GM19467 (cell line): ENCODE measurements around the gene NPAS3.

Source experiments
- ATAC-seq: cut with Tn5 transposase; IDR thresholded peaks from one replicate; pipeline ENCODE4 v1.9.1; 2021; ENCODE audit warnings: mild to moderate bottlenecking, moderate library complexity; ENCODE audit not compliant: unreplicated experiment

The NPAS3 gene

DNA sequence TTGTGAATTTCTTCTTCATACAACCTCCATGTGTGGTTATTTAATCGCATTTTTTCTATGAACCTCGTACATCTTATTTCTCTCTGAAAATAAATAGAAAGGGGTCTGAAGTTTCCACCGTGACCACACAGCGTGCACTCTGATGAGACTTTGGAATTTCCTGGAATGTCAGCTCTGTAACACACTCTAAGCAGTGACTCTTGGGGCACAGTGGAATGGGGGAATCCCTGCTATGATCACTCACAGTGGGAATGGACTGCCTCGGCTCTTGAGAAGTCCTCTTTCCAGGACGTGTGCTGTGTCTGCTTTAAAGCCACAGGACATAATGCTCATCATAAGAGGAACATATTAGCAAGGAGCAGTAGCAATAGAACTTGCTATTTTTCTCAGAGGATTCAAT lies 596.0 kb downstream of the NPAS3 start:
- no peak for ATAC-seq

DNA sequence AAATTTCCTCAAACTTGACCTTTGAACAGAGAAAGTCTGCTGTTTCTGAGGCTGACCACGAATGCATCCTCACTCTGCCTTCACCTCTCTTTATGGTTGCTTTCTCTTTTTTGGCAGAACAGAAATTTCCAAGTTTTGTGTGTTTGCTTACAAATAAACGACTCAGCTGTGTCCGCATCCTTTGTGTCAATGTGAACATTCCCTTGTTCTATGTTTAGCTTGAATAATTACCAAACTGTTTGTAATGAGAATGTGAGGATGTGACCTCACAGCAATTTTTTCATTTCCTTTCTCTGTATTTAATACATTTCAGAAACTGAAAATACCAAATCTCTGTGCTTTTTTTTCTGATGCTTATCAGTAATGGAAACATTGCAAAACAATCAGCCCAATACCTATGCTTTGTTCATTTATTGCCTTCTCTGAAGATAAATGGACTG lies 601.3 kb downstream of the NPAS3 start:
- ATAC-seq: no peak

DNA sequence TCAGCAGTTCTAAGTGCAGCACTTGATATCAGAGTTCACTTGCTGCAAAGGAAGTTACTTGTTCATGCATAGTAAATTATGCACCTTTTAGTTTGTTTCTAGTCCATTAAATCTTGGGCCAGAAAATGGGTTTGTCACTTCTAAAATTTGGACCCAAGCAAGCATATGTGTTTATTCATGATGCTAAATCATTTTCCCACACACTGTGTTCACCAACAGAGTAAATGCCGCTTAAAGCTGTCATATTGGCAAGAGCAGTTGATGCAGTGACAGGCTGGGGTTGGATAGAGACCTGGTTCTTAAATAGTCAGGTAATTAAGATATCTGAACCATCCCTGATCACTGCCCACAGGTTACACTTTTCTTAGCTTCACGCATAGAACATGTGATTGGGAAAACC lies 602.5 kb downstream of the NPAS3 start:
- ATAC-seq: no peak

DNA sequence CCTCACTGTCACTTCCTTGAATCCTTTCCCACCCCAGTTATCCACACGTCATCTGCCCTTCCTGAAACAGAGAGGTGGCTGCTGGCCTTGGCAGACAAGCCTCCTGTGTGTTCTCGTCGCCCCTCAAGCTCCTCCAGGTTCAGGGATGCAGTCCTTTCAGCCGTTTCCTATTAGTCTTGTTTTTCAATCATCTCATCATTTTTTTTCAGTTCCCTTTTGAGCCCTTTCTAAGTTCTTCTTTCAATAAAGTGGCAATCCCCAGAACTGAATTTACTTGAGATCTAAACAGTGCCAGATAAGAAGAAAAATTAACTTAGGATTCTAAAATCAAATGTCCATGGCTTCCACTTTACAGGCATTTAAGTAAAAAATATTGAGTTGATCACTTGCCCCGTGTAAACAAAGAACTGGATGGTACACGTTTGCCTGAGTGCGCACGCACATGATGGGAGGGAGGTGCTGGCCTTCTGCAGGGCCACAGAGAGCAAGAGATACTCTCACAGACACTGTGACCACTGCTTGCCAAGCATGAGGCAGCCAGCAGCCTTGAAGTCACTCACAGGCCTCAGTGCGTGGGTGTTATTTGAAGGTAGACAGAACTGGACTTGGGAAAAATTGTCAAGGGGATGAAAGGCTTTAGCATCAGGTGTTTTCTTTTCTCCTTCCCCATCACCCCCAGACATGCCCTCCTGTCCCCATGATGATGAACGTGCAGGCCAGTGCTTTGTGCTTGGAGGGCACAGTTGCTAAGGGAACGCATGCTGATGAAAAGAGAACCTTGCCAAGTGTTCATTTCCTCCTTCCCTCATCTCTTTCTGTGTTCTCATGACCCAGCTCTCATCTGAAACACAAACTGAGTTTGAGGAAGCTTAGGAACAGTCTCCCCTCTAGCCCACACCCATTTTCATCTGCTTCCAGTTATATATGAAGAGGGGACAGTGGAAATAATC lies 603.9 kb downstream of the NPAS3 start:
- ATAC-seq: no peak

DNA sequence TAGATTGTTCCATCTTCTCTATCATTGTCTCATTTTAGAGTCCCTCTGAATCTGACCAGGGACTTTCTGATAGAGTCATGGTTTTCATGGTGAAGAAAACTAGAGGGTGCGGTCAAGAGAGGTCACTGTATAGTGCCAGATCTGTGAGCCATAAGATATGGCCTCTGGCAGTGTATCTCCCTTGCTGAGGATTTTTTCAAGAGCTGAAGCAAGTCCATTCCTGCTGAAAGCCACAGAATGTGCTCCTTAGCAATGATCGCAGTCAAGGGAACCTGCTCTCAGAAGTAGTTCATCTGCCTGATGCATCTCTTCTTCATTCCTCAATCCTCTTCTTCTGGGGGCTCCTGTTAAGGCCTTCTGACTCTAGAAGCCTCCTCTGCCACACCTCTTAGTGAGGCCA lies 607.0 kb downstream of the NPAS3 start:
- no peak for ATAC-seq

DNA sequence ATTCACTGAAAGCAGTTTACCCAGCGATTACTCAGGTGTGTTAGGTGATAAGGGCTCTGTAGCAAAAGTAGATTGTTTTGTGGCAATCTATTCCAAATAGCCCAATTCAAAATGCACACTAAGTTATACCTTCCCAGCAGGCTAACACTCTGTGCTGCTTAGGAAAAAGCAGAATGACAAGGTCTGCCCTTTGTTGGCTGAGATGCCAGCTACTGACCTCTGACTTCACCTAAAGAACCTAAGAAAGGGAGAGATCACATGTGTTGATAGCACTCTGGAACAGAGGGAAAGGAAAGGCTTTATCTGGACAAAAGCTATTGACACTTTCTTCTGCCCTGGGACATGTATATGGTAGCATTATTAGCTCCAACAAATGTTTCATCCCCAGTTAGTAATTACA lies 609.9 kb downstream of the NPAS3 start:
- no peak for ATAC-seq

DNA sequence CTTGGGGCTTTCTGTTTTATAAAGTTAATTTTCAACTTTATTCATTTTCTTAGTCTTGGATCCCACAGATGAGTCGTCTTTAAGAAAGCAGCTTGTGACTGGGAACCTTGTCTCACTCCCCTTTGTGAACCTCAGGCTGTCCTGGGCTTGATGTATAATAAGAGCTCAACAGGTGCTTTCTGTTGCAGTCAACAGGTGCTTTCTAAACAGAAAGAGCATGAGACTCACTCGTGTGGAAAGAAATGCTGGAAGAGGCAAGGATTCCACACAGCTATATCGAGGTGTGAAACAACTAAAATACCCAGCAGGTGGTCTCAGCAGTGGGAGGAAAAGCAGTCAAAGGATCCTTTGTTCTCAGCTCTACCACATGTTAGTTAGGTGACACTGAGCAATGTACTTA lies 613.3 kb downstream of the NPAS3 start:
- ATAC-seq: no peak

DNA sequence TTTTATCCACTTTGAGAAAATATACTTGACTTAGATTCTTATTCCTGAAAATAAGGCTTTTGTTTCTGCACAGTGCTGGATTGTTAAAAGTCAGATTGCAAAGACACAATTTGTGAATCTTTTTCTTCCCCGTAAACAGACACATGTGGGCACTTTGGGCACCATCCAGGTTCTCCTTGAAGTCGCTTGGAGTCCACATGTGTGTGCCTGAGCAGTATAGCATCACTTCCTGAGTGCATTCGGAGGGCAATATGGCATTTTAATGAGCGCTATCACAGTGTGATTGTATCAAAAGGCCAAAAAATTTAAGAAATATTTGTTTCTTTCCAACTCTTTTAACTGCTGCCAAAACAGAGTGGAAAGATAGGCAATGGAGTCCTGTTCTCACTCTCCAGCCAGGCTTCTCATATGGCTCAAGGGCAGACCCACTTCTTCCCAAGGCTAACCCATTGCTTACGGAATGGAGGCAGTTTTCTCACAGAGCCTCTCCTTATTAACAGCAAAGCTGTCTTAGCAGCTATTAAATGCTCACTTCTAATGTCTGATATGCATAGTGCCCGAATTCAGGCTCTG lies 615.1 kb downstream of the NPAS3 start:
- no peak for ATAC-seq

DNA sequence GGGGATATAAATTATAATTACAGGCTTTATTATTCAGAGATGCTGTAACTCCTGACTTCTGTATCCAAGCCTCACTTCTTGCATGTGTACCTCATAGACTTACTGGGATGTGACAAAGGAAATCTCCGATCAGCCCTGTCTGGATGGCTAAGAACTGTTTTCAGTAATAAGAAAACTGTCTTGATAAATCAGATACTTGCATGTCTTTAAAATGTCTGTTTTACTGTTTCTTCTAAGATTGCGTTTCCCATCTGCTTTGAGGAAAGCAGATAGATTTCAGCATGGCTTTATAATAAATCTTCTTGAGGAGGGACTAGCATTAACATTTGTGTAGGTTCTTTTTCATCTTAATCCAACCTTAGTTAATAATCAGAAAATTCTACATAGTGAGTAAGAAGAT lies 616.3 kb downstream of the NPAS3 start:
- ATAC-seq: no peak

DNA sequence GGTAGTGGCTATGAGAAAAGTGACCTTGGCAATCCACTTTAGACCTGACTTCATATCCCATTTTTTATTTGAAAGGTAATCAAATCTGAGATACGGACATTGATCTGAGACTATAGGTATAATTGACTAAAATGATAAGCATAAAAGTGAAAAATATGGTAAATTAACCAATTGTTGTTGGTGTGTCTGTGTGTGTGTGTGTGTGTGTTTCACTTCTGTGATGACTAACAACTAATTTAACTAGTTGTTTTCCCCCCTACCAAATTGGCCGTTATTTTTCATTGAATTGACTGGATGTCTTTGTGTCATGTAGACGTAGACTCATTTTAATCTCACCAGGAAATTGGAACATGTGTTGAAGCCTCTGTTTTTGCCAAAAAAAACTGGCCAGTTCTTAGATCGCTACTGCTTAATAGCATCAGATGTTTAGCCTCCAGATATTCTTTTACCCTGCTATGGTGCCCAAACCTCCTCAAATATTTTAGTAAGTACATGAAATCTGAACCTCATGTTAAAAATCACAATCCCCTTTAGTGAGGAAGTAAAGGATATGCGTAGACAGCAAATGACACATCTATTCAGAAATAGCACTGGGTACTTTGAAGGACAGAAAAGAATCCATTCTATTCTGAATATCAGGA lies 617.2 kb downstream of the NPAS3 start:
- ATAC-seq: no peak

DNA sequence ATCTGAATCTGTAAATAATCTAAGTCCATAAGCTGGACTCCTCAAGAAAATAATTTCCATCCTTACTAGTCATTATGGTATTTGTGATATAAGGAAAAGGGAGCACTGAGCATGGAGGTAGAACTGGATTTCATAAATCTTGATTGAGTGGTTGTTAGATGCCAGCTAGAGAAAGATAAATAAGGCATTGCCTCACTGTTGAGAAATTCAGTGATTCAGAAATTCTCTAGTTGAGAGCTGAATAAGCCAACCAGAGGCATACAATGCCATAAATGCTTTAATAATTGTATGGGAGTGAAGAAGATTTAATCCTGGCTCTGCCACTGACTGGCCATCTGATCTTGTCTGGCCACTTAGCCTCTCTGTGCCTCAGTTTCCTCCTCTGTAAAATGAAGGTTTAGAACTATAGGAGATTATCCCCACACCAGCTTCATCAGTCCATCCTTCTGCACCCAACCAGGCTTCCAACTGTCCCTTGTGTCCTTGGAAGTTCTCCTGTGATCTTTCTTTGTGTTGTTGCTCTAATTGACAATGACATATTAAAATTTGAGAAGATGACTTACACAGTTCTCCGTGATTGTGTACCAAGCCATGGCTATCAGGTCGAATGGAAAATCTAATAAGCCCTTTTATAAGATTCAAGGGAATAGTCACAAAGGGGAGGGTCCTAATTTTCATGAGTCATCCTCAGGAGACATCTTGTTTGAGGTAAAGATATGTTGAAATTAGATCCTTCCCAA lies 617.9 kb downstream of the NPAS3 start:
- no peak for ATAC-seq

DNA sequence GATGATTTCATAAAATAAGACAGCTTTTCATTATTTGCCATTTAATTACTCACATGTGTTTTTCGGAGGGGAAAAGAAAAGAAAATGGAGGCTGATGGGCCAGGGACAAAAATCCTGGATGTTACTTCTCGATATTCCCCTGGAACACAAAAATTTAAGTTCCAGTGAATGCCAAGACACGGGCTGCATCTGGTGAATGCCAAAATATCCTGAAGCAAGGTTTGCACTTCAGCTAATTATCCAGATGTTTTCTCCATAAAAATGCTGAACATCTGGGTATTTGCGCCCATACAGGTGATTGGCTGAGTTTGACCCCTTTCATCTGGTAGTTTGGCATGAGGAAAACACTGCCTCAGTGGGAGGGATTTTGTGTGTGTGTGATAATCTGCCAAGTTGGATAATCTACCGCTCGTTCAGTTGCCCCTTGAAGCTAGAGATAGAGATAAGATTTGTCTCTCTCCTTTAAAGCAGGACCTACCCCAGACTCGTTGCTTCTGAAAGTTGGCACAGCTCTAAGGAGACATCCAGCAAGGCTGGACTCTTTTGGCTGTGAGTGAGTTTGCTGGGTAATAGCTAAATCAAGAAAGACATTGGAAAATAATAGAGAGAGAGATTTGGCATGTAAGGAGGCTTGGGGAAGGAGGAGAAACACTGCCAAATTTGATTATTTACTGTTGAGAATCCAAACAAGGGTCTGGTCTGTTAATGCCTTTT lies 622.2 kb downstream of the NPAS3 start:
- no peak for ATAC-seq

DNA sequence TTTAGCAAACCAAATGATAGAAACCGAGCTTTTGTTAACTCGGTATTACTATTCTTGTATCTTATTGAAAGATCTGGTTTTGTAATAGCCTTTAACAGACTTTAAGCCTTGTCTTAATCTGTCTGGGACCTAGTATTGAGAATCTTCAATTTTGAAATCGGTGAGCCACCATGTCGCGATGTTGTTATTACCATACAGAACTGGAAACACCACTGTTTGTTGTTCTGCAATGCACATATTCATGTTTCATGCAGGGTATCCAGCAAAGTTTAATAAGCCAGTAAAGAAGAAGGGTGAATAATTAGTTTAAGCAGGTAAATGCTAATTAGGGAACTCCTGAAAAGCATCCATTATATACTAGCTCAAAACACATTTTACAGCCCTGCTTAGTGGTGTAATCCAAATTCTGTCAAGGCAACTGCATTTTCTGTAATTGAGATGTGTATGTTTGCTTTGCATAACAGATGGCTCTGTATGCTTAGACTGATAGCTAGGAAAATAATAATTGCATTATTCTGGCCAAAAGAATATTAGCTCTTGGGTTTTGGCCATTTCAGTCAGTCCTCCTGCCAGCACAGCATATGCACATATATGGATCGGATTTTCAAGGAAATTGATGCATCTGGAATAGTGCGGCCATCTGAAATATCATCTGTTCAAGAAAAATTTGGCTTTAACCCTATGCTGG lies 623.0 kb downstream of the NPAS3 start:
- ATAC-seq: no peak

DNA sequence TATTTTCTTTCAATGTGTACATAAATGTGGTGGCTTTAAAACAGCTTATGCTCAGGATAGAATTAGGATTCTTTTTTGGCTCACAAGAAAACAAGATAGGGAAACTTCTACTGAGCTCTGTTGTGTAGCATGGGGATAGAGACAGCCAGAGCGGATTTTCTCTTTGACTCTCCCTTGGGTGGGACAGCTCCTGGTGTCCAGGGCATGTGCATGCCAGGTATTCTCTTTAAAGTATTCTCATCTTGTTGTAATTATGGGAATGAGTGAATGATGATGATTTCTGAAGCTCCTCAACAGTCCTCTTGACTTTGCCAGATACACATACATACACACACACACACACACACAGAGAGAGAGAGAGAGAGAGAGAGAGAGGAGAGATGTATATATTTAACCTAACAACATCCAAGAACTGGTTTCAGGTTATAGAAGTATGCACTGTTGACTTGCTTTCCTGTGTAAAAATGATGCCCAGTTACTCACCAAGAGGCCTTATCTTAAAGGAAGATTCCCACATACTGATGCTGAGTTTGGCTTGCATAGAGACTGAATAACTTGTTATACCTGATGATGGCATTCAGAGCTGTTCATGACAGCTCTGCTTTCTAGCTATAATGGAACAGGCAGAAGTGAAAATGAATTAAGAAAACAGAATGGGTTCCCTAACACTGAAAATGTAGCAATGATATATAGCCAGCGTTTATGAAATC lies 624.7 kb downstream of the NPAS3 start:
- ATAC-seq: no peak

DNA sequence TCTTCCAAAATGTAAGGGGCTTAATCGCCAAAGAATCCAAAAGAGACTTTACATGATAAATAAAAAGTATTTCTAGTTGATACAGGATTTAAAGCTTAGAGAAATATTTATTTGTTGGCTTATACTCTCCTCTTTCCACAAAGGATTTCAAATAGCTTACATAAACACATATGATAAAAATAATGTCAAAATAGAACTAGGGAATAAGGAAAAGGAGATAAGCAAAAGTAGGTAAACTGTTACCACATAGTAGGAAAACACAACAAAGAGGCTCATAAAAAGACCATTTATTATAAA lies 625.2 kb downstream of the NPAS3 start:
- no peak for ATAC-seq

DNA sequence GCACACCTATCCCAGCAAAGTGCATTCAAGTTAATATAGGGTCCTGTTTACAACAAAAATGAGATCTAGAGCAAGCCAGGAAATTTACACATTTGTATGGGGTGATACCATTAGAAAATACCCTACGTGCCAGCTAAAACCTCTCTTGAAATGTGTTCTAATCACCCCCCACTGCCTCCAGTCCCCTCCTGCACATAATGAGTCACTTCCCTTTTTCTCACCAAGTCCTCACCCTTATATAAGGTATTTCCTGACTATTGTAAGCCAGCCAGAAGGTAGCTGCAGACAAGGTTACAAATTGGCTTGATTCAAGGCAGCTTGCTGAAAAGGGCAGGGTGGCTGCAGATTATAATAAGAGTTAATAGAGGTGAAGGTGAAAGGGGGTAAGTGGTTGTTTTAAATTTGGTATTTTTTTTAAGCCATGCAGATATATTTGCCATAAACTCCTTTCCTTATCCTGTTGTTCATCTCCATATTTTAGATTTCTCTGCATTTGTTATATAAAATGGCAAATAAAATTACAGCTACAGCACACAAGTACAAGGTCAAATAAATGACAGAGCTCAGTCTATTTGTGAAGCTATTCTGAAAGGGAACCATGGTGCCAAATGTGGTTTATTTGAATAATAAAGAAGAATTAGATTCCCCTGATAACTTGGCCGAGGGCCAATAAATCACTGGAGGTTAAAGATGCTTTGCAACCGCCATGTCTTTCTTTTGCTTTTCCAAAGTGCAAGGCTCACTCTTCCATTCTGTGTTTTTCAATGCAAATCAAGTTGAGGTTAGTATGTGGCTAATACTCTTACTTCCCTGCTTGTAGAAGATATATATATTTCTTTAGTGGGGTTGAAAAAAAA lies 626.3 kb downstream of the NPAS3 start:
- peak; percentile 60 for ATAC-seq

DNA sequence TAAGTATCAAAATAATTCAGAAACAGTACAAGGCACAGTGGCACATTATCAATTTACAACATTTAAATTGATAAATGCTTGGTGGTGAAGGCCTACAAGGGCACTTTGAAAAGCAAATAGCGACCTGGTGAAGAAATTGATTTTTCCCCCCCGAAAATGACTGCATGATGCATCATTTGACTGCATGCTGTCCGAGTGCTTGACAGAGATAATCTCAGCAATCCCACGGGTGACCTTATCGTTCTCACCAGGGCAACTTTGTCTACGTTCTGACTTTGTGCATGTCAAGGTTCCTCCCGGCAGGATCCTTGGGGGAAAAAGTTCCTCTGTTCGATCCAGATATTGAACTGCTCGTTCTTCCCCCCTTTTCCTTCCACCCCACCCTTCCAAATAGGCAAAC lies 627.4 kb downstream of the NPAS3 start:
- ATAC-seq: no peak

DNA sequence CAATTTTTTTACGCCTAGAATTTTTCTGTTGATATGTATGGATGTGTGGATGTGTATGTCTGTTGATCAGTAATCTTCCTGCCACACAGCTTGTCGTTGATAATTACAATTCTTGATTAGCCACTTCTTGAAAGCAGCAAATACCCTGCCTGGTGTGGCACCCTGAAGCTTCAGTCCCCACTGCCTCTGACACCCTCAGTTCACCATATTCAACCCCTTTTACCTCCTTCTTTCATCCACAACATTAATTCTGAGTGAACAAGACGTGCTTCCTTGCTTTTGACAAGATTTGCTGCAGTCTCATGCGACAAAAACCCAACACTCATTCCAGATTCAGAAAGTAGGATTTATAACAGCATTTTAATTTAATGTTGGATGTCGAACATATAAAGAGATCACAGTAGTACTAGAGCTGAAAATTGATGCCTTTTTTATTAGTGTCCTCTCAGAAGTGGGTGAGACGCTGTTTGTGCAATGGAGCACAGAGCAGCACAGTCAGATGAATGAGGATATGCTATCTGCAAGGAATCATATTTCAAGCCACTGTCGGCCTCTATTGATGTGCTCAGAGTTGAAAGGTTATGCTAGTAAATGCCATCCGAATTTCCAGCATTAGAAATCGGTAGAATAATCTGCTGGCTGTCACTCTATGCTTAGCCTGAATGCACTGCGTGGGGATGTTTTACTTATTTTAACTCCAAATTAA lies 628.5 kb downstream of the NPAS3 start:
- ATAC-seq: no peak
